Upper lobe of left lung (tissue), 6 donors: ENCODE measurements around the gene TSPAN2. TPM values are rescaled to one million over a fixed set of nuclear protein-coding genes. Genes with fewer than 3 reads are reported as not detected.

ENCODE experiments used
- ATAC-seq, 2 donors: fragments of 200-7000 bp; cut with Tn5 transposase; one replicate each; pipeline ENCODE4 v1.9.1; 2022; ENCODE audit warnings: mild to moderate bottlenecking in 2 of 2, moderate library complexity in 2 of 2; ENCODE audit not compliant: low FRiP score in 2 of 2
- DNase-seq, 2 donors: peaks; one replicate each; pipeline ENCODE4 v3.0.0-alpha.2; 2019 to 2020
- H3K27ac ChIP-seq, 4 donors: fragments of 200-600 bp; sonication (generic); one replicate each; pipeline ENCODE4 v1.5.1; 2016 to 2019
- H3K27me3 ChIP-seq, 4 donors: fragments of 200-600 bp; sonication (generic); one replicate each; pipeline ENCODE4 v1.5.1; 2017 to 2019
- H3K36me3 ChIP-seq, 4 donors: fragments of 200-600 bp; sonication (generic); one replicate each; pipeline ENCODE4 v1.5.1; 2016 to 2019
- H3K4me1 ChIP-seq, 4 donors: fragments of 200-600 bp; sonication (generic); one replicate each; pipeline ENCODE4 v1.5.1; 2018 to 2019
- H3K4me3 ChIP-seq, 4 donors: fragments of 200-600 bp; sonication (generic); one replicate each; pipeline ENCODE4 v1.5.1; 2017 to 2019; ENCODE audit warnings: mild to moderate bottlenecking in 2 of 4, moderate library complexity in 1 of 4
- H3K9me3 ChIP-seq, 4 donors: fragments of 200-600 bp; sonication (generic); one replicate each; pipeline ENCODE4 v1.5.1; 2018 to 2019
- EP300 ChIP-seq, 4 donors: sonication (generic); formaldehyde crosslinking; IDR thresholded peaks; one replicate each; pipeline ENCODE4 v1.5.1; 2017; ENCODE audit warnings: antibody characterized with exemption in 4 of 4, control low read depth in 2 of 4
- POLR2A ChIP-seq, 4 donors: fragments of 450-650 bp; IDR thresholded peaks; one replicate each; pipeline ENCODE4 v1.5.1; 2016 to 2017; ENCODE audit warnings: antibody characterized with exemption in 4 of 4, mild to moderate bottlenecking in 2 of 4
- POLR2AphosphoS5 ChIP-seq, 2 donors: sonication (generic); formaldehyde crosslinking; IDR thresholded peaks; one replicate each; pipeline ENCODE4 v1.5.1; 2017; ENCODE audit warnings: antibody characterized with exemption in 2 of 2
- WGBS, 2 donors: methylation state at CpG; one replicate each; pipeline ENCODE4 v1.1.5; 2017 to 2018; 5-methylcytosine and 5-hydroxymethylcytosine counted together
- total RNA-seq, 6 donors: library from RNA; depleted of rRNA in 4 of 6; stranded (reverse); fragments of >200 nt in 4 of 6; gene quantifications; one replicate each; pipeline versions ENCODE4 v1.1.0 to v1.2.1, GENCODE V29; 2016 to 2021
- TF ChIP-seq, protein P1 (sequence below), 6 experiments: fragments of 450-650 bp in 4 of 6; fragments of 200-600 bp in 2 of 6; sonication (generic) in 2 of 6; IDR thresholded peaks; one replicate each; pipeline ENCODE4 v1.5.1; 2016 to 2019; ENCODE audit warnings: antibody characterized with exemption in 6 of 6
- donor health status: DM: no; HTN: no; CAD: no; lungs with moderate emphysema.
- donor health status: DM: no; HTN: yes; CAD: no; lungs with severe emphysema.

TSPAN2 gene
- total RNA-seq, 6 donors from 2014 or later: 1.7 to 13.7 (median 4.5) TPM

DNA sequence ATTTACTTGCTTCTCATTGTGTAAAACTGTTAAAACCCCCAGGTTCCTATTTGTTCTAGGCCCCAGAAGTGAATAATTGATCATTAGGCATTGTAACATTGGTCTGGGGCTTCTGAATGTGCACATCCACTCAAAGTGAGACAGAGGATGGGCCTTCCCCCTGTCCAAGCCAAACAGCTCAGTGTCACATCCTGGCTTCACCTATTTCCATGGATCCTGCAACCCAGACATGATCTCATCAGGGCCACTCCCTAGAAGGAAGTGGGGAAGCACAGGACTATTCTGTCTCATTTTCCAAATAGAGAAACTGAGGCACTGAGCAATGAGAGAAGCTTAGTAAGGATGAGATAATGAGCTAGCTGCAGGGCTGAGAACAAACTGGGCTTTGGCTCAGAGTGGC is 47.4 kb upstream of the TSPAN2 start:
- Histone ChIP-seq H3K36me3 (no peaks in the 10 kb centered on the region), H3K27me3 (no peaks in the 10 kb centered on the region), H3K4me3 (no peak overlapping the region), H3K4me1 (peaks cover 0 to 3% (median 1%) of the 10 kb centered on the region in 4 donors), H3K9me3 (no peaks in the 10 kb centered on the region), H3K27ac (no peak overlapping the region)
- no peak for TF ChIP-seq POLR2AphosphoS5 (IDR thresholded peaks at IDR 0.05)
- TF ChIP-seq POLR2A (IDR thresholded peaks at IDR 0.05): no peak
- TF ChIP-seq, protein P1, sequence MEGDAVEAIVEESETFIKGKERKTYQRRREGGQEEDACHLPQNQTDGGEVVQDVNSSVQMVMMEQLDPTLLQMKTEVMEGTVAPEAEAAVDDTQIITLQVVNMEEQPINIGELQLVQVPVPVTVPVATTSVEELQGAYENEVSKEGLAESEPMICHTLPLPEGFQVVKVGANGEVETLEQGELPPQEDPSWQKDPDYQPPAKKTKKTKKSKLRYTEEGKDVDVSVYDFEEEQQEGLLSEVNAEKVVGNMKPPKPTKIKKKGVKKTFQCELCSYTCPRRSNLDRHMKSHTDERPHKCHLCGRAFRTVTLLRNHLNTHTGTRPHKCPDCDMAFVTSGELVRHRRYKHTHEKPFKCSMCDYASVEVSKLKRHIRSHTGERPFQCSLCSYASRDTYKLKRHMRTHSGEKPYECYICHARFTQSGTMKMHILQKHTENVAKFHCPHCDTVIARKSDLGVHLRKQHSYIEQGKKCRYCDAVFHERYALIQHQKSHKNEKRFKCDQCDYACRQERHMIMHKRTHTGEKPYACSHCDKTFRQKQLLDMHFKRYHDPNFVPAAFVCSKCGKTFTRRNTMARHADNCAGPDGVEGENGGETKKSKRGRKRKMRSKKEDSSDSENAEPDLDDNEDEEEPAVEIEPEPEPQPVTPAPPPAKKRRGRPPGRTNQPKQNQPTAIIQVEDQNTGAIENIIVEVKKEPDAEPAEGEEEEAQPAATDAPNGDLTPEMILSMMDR (IDR thresholded peaks at IDR 0.05): no peak
- no peak for TF ChIP-seq EP300 (IDR thresholded peaks at IDR 0.05)
- ATAC-seq (no peak), DNase-seq (no peak)

DNA sequence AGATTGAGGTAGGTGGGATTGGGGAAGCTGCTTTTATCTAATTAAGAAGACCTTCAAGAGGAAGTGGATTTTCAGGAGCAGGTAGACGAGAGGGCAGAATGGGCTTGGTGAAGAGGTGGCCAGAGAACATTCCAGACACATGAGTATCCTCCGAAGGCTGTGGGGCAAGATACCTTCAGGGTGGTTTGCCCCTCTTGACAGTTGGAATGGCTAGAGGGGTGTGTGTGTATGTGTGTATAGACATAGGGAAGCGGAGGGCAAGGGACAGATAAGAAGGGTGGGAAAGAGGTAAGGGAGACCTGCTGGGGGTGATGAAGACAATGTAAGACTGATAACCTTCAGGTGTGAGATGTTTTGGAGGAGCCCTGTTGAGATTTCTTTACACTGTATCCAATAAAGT is 46.8 kb upstream of the TSPAN2 start:
- ATAC-seq (no peak), DNase-seq (no peak)
- no peaks in the 10 kb centered on the region for H3K27me3 ChIP-seq
- H3K27ac ChIP-seq: no peak overlapping the region
- no peaks in the 10 kb centered on the region for H3K36me3 ChIP-seq
- peaks cover 0 to 3% (median 1%) of the 10 kb centered on the region in 4 donors for H3K4me1 ChIP-seq
- H3K9me3 ChIP-seq: no peaks in the 10 kb centered on the region
- WGBS, 2 donors: 65 to 80% methylated on average over 3 of the region's 3 CpGs
- H3K4me3 ChIP-seq: no peak overlapping the region
- TF ChIP-seq, protein P1 (IDR thresholded peaks at IDR 0.05): no peak
- TF ChIP-seq EP300 (IDR thresholded peaks at IDR 0.05): no peak
- TF ChIP-seq POLR2AphosphoS5 (IDR thresholded peaks at IDR 0.05): no peak

DNA sequence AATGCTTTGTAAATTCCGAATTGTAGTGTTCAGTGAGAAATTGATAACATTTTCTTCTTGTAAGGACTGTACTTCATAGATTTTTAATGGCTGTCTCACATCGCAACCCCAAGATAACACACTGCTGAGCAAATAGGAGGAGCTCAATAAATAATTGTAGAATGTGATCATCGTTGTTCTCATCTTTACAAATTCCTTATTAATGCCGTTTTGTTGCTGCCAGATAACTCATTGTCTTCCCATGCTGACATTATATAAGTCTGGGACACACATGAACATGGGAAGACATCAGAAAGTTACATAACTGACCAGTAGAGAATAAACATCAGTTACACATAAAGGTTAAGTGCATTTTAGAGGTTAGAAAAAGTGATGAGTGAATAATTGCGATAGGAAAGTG is 46.4 kb upstream of the TSPAN2 start:
- 77 to 80% methylated on average over 5 of the region's 5 CpGs for WGBS, 2 donors
- DNase-seq: no peak
- H3K27me3 ChIP-seq: no peaks in the 10 kb centered on the region
- H3K27ac ChIP-seq: no peak overlapping the region
- TF ChIP-seq, protein P1 (IDR thresholded peaks at IDR 0.05): no peak
- no peak for TF ChIP-seq POLR2AphosphoS5 (IDR thresholded peaks at IDR 0.05)
- no peak for TF ChIP-seq EP300 (IDR thresholded peaks at IDR 0.05)
- no peak for TF ChIP-seq POLR2A (IDR thresholded peaks at IDR 0.05)
- H3K4me1 ChIP-seq: peaks cover 0 to 3% (median 1%) of the 10 kb centered on the region in 4 donors
- no peak overlapping the region for H3K4me3 ChIP-seq
- H3K36me3 ChIP-seq: no peaks in the 10 kb centered on the region
- no peaks in the 10 kb centered on the region for H3K9me3 ChIP-seq
- ATAC-seq: peak in 1 of 2 donors; percentile 37

DNA sequence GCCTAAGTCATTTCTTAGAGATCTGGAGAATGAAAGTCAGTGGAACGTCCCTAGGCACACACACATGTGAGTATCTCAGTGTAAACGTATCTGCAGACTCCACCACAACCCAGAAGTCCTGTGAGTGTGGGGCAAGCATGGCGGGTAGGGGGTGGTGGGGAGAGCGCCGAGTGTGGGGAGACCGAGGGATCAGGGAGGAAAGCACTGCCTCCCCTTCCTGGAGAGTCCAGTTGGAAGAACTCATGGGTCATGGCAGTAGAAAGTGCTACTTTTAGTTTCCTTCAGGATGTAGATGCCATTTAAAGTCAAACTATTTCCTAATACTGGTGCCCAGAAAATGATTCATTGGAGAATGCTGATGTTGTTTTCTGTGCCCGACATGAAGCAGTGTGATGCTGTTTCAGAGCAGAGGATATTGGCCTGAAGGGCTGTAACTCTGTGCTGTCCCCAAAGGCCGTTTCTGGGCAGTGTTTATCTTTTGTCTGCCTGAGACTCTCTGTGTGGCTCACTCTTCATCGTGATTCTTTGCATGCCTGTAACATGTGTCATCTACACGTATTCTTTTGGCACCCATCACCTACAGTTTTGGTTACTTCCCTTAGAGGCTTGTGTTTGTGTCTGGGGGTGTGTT is 45.7 kb upstream of the TSPAN2 start:
- no peak overlapping the region for H3K4me3 ChIP-seq
- H3K27ac ChIP-seq: peak overlapping the region in 1 of 4 donors; percentile 30
- H3K27me3 ChIP-seq: no peaks in the 10 kb centered on the region
- H3K36me3 ChIP-seq: no peaks in the 10 kb centered on the region
- WGBS, 2 donors: 62 to 71% methylated on average over 9 to 10 of the region's 10 CpGs
- ATAC-seq (peak in 1 of 2 donors; percentile 81), DNase-seq (no peak)
- H3K9me3 ChIP-seq: no peaks in the 10 kb centered on the region
- TF ChIP-seq POLR2A (IDR thresholded peaks at IDR 0.05) (no peak), POLR2AphosphoS5 (IDR thresholded peaks at IDR 0.05) (no peak), EP300 (IDR thresholded peaks at IDR 0.05) (no peak)
- TF ChIP-seq, protein P1 (IDR thresholded peaks at IDR 0.05): no peak
- peaks cover 0 to 3% (median 1%) of the 10 kb centered on the region in 4 donors for H3K4me1 ChIP-seq

DNA sequence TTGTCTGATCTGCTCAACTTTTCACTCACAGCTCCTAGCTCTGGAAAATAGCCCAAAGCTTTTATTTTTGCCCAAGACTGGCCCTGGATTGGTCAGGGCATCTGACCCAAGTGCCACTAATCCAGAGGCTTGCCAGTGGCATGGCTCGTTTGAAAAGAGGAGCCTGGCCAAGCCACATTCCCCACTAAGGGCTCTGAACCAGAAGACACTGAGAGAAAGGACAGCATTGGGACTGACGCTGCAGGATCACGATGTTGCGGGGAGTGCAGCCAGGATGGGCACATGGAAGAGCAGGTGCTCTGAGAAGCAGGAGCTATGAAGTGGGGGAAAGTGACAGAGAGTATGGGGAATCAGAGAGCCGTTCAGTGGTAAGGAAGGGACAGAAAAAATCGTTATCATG is 44.9 kb upstream of the TSPAN2 start:
- no peak for DNase-seq
- Histone ChIP-seq H3K4me3 (no peak overlapping the region), H3K27ac (peak overlapping the region in 1 of 4 donors; percentile 30), H3K4me1 (peaks cover 0 to 3% (median 1%) of the 10 kb centered on the region in 4 donors), H3K36me3 (no peaks in the 10 kb centered on the region), H3K9me3 (no peaks in the 10 kb centered on the region), H3K27me3 (no peaks in the 10 kb centered on the region)
- WGBS, 2 donors: 74 to 79% methylated on average over 6 of the region's 6 CpGs
- no peak for ATAC-seq
- no peak for TF ChIP-seq POLR2AphosphoS5 (IDR thresholded peaks at IDR 0.05)
- no peak for TF ChIP-seq EP300 (IDR thresholded peaks at IDR 0.05)
- TF ChIP-seq, protein P1 (IDR thresholded peaks at IDR 0.05): no peak
- TF ChIP-seq POLR2A (IDR thresholded peaks at IDR 0.05): no peak
